HEK293 (cell line): Measurements from ENCODE around the gene PRCD.

Experiments used
- CTCF ChIA-PET: fragments of 350-600 bp; formaldehyde crosslinking; extraction: SDS; loops from one replicate; lab custom pipeline; 2021; ENCODE audit warnings: antibody characterized with exemption; lab: Yijun Ruan, JAX
- POLR2A ChIA-PET: fragments of 300-600 bp; formaldehyde crosslinking; extraction: SDS; loops from one replicate; lab custom pipeline; 2020; ENCODE audit warnings: antibody characterized with exemption, inconsistent platforms; lab: Yijun Ruan, JAX
- H3K27ac ChIP-seq: fragments of 200-500 bp; sonication (Bioruptor generic); 2 replicates; pipeline ENCODE4 v1.5.1; 2014; ENCODE audit warnings: low read depth, low read length, control low read depth, inconsistent platforms; ENCODE audit errors: extremely low read depth
- H3K36me3 ChIP-seq, 2 experiments: fragments of 200-500 bp in 1 of 2; sonication (Bioruptor generic) in 1 of 2; 1 replicate in 1 of 2; 2 replicates in 1 of 2; pipeline ENCODE4 v1.5.1; 2014 to 2017; ENCODE audit warnings: inconsistent platforms in 2 of 2, low read length in 2 of 2; ENCODE audit not compliant: control insufficient read depth in 2 of 2, insufficient read depth in 1 of 2
- H3K4me1 ChIP-seq: fragments of 200-500 bp; sonication (Bioruptor generic); 2 replicates; pipeline ENCODE4 v1.5.1; 2014; ENCODE audit warnings: mild to moderate bottlenecking, low read length, inconsistent platforms; ENCODE audit not compliant: control insufficient read depth, insufficient read depth
- H3K4me3 ChIP-seq: 2 replicates; pipeline ENCODE4 v1.5.1; 2011; ENCODE audit warnings: low read depth, mild to moderate bottlenecking, control low read depth, low read length, moderate library complexity
- H3K9me3 ChIP-seq: fragments of 200-500 bp; sonication (Bioruptor generic); 2 replicates; pipeline ENCODE4 v1.5.1; 2014; ENCODE audit warnings: low read depth, low read length, inconsistent platforms; ENCODE audit not compliant: control insufficient read depth, insufficient read depth
- BCL11B ChIP-seq: fragments of 450-650 bp; formaldehyde crosslinking; IDR thresholded peaks from 2 replicates; pipeline ENCODE4 v1.5.1; 2016; ENCODE audit warnings: low read depth, missing biosample characterization, missing genetic modification characterization
- EGR2 ChIP-seq: fragments of 450-650 bp; formaldehyde crosslinking; IDR thresholded peaks from 2 replicates; pipeline ENCODE4 v1.5.1; 2016; ENCODE audit warnings: low read depth, missing biosample characterization, missing genetic modification characterization
- MYNN ChIP-seq: fragments of 450-650 bp; formaldehyde crosslinking; IDR thresholded peaks from 2 replicates; pipeline ENCODE4 v1.5.1; 2016; ENCODE audit warnings: missing biosample characterization, missing genetic modification characterization, borderline replicate concordance
- SALL2 ChIP-seq: fragments of 450-650 bp; formaldehyde crosslinking; IDR thresholded peaks from 2 replicates; pipeline ENCODE4 v1.5.0; 2017; ENCODE audit warnings: missing biosample characterization, mild to moderate bottlenecking, missing genetic modification characterization, borderline replicate concordance
- ZNF157 ChIP-seq: fragments of 450-650 bp; formaldehyde crosslinking; IDR thresholded peaks from 2 replicates; pipeline ENCODE4 v1.5.1; 2016; ENCODE audit warnings: missing biosample characterization, missing genetic modification characterization
- ZNF221 ChIP-seq: fragments of 450-650 bp; formaldehyde crosslinking; IDR thresholded peaks from 2 replicates; pipeline ENCODE4 v1.5.1; 2017; ENCODE audit warnings: missing biosample characterization, missing genetic modification characterization, borderline replicate concordance
- ZNF629 ChIP-seq: fragments of 450-650 bp; formaldehyde crosslinking; IDR thresholded peaks from 2 replicates; pipeline ENCODE4 v1.5.1; 2017; ENCODE audit warnings: missing biosample characterization, missing genetic modification characterization
- ZNF677 ChIP-seq: fragments of 450-650 bp; IDR thresholded peaks from 2 replicates; pipeline ENCODE4 v1.5.0; 2018; ENCODE audit warnings: missing biosample characterization, mild to moderate bottlenecking, missing genetic modification characterization, moderate library complexity
- ZNF707 ChIP-seq: fragments of 450-650 bp; formaldehyde crosslinking; IDR thresholded peaks from 2 replicates; pipeline ENCODE4 v1.5.1; 2016; ENCODE audit warnings: missing biosample characterization, missing genetic modification characterization
- ZNF768 ChIP-seq: fragments of 450-650 bp; formaldehyde crosslinking; IDR thresholded peaks from 2 replicates; pipeline ENCODE4 v1.5.1; 2018; ENCODE audit warnings: missing biosample characterization, mild to moderate bottlenecking, missing genetic modification characterization
- ZNF777 ChIP-seq: fragments of 450-650 bp; formaldehyde crosslinking; IDR thresholded peaks from 2 replicates; pipeline ENCODE4 v1.5.1; 2017; ENCODE audit warnings: missing biosample characterization, missing genetic modification characterization, borderline replicate concordance
- TF ChIP-seq, protein P1 (sequence below): fragments of 450-650 bp; formaldehyde crosslinking; IDR thresholded peaks from 2 replicates; pipeline ENCODE4 v1.5.1; 2016; ENCODE audit warnings: missing biosample characterization, missing genetic modification characterization
- TF ChIP-seq, protein P2 (sequence below): fragments of 450-650 bp; formaldehyde crosslinking; IDR thresholded peaks from 2 replicates; pipeline ENCODE4 v1.5.1; 2017; ENCODE audit warnings: missing biosample characterization, mild to moderate bottlenecking, missing genetic modification characterization, moderate library complexity

Gene PRCD

DNA sequence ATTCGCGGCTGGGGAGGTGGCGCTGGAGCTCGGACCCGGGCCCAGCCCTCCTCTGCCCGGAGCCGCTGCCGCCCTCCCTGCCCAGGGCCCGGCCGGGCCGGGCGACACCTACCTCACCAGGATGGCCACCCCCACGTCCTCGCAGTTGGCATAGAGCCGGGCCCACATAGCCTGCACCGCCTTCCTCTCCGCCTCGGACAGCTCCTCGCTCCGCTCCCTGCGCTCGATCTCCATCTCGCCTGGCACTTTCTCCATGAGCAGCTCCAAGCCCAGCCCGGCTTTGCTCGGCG lies 2.6 kb upstream of the PRCD start:
- Histone ChIP-seq H3K4me3 (no peak overlapping the region), H3K27ac (no peak overlapping the region)
- POLR2A ChIA-PET = no interaction called here

DNA sequence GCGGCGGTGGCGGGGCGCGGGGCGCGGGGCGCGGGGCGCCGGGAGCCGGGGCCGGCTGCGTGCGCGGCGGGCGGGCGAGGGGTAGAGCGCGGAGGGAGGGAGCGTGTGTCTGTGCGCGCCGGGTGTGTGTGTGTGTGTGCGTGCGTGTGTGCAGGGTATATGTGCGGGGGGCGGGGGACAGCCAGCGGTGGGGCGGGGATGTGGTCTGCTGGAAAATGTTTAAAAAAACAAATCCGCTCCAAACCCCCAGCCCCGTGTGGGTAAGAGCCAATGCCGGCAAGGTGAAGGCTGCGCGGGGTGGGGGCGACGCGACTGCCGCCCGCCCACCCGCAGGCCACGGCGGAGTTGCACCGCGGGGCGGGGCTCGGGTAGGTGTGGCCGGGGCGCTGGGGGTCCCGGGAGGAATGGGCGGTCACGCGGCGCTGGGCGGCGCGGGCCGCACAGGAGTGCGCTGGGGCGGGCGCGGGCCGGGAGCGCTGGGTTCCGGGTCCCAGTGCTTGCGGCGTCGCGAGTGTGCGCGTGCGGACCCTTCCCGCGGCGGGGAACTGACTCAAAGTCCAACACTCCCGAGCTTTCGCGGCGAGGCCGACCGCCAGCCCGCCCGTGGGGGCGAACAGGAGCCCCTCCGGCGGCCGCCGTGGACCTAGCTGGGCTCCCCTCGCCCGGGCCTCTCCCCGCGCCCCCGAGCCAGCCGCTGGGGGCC lies 2.1 kb upstream of the PRCD start, which contains the start of gene CYGB:
TSS of gene CYGB (minus strand) at position 132 of the 703 bp plus-strand sequence. CDS start 167 bp downstream, outside the sequence.
- no peak for TF ChIP-seq MYNN (tag by site-specific recombination)
- no peak for TF ChIP-seq ZNF768 (tag by site-specific recombination)
- no peak for TF ChIP-seq EGR2 (tag by site-specific recombination)
- TF ChIP-seq, protein P1, sequence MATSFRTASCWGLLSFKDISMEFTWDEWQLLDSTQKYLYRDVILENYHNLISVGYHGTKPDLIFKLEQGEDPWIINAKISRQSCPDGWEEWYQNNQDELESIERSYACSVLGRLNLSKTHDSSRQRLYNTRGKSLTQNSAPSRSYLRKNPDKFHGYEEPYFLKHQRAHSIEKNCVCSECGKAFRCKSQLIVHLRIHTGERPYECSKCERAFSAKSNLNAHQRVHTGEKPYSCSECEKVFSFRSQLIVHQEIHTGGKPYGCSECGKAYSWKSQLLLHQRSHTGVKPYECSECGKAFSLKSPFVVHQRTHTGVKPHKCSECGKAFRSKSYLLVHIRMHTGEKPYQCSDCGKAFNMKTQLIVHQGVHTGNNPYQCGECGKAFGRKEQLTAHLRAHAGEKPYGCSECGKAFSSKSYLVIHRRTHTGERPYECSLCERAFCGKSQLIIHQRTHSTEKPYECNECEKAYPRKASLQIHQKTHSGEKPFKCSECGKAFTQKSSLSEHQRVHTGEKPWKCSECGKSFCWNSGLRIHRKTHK (tag by site-specific recombination) = no peak
- TF ChIP-seq ZNF677 = no peak
- no peak for TF ChIP-seq ZNF629
- no peak for TF ChIP-seq ZNF707 (tag by site-specific recombination)
- TF ChIP-seq, all 188 proteins: peak for 0
- ChIA-PET CTCF (interaction anchor here (0.9 kb wide), 1 partner anchor 176 kb away, joined by 3 read pairs; no protein-coding TSS in a partner anchor), POLR2A (no interaction called here)
- H3K27ac ChIP-seq = no peak within 1 kb of the TSS
- H3K4me3 ChIP-seq = no peak within 1 kb of the TSS
- no peaks in the 10 kb centered on the region for H3K9me3 ChIP-seq
- H3K36me3 ChIP-seq = no peaks in the 10 kb centered on the region
- peaks cover 11% of the 10 kb centered on the region for H3K4me1 ChIP-seq

More for the DNA sequence above, 2.6 kb upstream of the PRCD start:
- no peaks in the 10 kb centered on the region for H3K9me3 ChIP-seq
- CTCF ChIA-PET = interaction anchor here (0.9 to 2.7 kb wide), 3 partner anchors 9 to 177 kb away, joined by 3 to 25 read pairs (median 17); no protein-coding TSS in a partner anchor
- no peaks in the 10 kb centered on the region for H3K36me3 ChIP-seq
- H3K4me1 ChIP-seq = peaks cover 11% of the 10 kb centered on the region
- TF ChIP-seq ZNF157 (tag by site-specific recombination) = no peak
- TF ChIP-seq SALL2 (tag by site-specific recombination) = no peak
- TF ChIP-seq, all 188 proteins: peak for 0

DNA sequence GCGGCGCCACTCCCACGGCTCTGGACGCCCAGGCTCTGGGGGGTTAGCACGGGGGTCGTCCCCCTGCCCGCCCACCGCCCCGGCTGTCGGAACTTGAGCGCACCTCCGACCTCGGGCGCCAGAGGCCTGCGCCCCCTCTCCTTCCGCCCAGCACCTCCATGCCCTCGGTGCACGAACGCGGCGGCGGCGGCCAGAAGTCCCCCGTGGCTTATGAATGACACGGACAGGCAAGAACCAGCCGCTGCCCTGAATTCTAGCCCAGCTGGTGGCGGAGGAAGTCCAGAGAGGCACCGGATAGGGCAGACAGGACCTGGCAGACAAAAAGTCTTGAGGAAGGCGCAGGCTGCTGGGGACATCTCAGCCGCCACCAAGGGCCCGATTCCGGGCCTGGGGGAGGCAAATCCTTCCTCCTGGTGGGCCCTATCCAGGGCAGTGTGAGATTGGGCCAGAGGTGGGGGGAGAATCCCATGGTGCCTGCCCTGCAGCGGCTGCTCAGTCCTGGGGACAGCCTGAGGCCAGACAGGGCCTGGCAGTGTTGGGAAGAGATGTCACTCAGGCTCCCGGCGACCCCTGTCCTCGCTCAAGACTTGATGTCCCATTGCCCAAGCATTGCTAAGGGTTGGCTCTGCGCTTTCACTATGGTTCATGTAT lies 1.4 kb upstream of the PRCD start:
- no peaks in the 10 kb centered on the region for H3K36me3 ChIP-seq
- TF ChIP-seq BCL11B (tag by site-specific recombination) (no peak), ZNF777 (tag by site-specific recombination) (no peak), ZNF221 (no peak)
- TF ChIP-seq, protein P2, sequence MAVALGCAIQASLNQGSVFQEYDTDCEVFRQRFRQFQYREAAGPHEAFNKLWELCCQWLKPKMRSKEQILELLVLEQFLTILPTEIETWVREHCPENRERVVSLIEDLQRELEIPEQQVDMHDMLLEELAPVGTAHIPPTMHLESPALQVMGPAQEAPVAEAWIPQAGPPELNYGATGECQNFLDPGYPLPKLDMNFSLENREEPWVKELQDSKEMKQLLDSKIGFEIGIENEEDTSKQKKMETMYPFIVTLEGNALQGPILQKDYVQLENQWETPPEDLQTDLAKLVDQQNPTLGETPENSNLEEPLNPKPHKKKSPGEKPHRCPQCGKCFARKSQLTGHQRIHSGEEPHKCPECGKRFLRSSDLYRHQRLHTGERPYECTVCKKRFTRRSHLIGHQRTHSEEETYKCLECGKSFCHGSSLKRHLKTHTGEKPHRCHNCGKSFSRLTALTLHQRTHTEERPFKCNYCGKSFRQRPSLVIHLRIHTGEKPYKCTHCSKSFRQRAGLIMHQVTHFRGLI (tag by site-specific recombination) = no peak
- CTCF ChIA-PET = interaction anchor here (0.6 to 2.9 kb wide), 4 partner anchors 16 to 176 kb away, joined by 3 to 37 read pairs (median 9); no protein-coding TSS in a partner anchor
- POLR2A ChIA-PET = no interaction called here
- H3K4me1 ChIP-seq = peaks cover 8% of the 10 kb centered on the region
- H3K27ac ChIP-seq = no peak overlapping the region
- no peaks in the 10 kb centered on the region for H3K9me3 ChIP-seq
- H3K4me3 ChIP-seq = no peak overlapping the region
